ENCODE results near the gene C4A. TPM values are rescaled to one million over a fixed set of nuclear protein-coding genes. Genes with fewer than 3 reads are reported as not detected.

The C4A gene
- total RNA-seq, 1 donor from 2014 or later = 6.8 TPM

DNA sequence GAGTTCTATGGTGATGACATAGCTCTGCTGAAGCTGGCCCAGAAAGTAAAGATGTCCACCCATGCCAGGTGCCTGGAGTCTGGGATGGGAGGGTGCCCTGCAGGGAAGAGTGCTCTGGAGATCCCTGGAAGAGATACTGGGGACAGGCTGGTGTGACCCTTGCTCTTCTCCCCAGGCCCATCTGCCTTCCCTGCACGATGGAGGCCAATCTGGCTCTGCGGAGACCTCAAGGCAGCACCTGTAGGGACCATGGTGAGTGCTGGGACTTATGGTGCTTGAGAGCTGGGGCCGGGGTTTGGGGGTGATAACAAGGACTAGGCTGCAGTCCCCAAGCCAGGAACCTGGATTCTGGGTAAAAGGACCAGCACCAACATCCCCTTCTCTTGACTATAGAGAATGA, 38.1 kb upstream of the C4A start:
- POLR2A ChIA-PET = no interaction called here
- TF ChIP-seq CTCF (IDR thresholded peaks at IDR 0.05) = no peak
- no peak for DNase-seq
- Mint-ChIP-seq H3K9me3 (no peaks in the 10 kb centered on the region), H3K4me1 (no peaks in the 10 kb centered on the region), H3K27ac (no peak overlapping the region), H3K4me3 (no peak overlapping the region), H3K27me3 (peaks cover 23% of the 10 kb centered on the region), H3K36me3 (ENCODE audit: low read depth) (no peaks in the 10 kb centered on the region)
- CTCF ChIA-PET = no interaction called here
- no peak for ATAC-seq (ENCODE audit: low read depth)
- intact Hi-C loops (cut with micrococcal nuclease) = no loop called here

DNA sequence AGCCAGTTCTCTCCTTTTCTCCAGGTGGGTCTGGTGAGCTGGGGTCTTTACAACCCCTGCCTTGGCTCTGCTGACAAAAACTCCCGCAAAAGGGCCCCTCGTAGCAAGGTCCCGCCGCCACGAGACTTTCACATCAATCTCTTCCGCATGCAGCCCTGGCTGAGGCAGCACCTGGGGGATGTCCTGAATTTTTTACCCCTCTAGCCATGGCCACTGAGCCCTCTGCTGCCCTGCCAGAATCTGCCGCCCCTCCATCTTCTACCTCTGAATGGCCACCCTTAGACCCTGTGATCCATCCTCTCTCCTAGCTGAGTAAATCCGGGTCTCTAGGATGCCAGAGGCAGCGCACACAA, 36.7 kb upstream of the C4A start:
- intact Hi-C loops (cut with micrococcal nuclease) = no loop called here
- ChIA-PET POLR2A (no interaction called here), CTCF (no interaction called here)

DNA sequence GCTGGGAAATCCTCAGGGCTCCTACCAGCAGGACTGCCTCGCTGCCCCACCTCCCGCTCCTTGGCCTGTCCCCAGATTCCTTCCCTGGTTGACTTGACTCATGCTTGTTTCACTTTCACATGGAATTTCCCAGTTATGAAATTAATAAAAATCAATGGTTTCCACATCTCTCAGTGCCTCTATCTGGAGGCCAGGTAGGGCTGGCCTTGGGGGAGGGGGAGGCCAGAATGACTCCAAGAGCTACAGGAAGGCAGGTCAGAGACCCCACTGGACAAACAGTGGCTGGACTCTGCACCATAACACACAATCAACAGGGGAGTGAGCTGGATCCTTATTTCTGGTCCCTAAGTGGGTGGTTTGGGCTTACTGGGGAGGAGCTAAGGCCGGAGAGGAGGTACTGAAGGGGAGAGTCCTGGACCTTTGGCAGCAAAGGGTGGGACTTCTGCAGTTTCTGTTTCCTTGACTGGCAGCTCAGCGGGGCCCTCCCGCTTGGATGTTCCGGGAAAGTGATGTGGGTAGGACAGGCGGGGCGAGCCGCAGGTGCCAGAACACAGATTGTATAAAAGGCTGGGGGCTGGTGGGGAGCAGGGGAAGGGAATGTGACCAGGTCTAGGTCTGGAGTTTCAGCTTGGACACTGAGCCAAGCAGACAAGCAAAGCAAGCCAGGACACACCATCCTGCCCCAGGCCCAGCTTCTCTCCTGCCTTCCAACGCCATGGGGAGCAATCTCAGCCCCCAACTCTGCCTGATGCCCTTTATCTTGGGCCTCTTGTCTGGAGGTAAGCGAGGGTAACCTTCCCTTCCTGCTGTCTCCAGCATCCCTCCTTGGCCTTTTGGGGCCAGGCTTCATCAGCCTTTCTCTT, 36.1 kb upstream of the C4A start, which contains the start of gene CFB:
Gene CFB, plus strand, starts transcription at position 589 of the 863 bp plus-strand sequence. Its CDS starts 127 bp downstream, at position 716.
- ChIA-PET POLR2A (no interaction called here), CTCF (no interaction called here)
- intact Hi-C loops (cut with micrococcal nuclease) = no loop called here
- H3K27me3 Mint-ChIP-seq = peaks cover 23% of the 10 kb centered on the region
- no peak for ATAC-seq (ENCODE audit: low read depth)
- no peak within 1 kb of the TSS for H3K27ac Mint-ChIP-seq
- H3K9me3 Mint-ChIP-seq = no peaks in the 10 kb centered on the region
- no peaks in the 10 kb centered on the region for H3K36me3 Mint-ChIP-seq (ENCODE audit: low read depth)
- no peaks in the 10 kb centered on the region for H3K4me1 Mint-ChIP-seq
- no peak within 1 kb of the TSS for H3K4me3 Mint-ChIP-seq
- DNase-seq = no peak
- no peak for TF ChIP-seq CTCF (IDR thresholded peaks at IDR 0.05)

More for the DNA sequence above, 36.7 kb upstream of the C4A start:
- H3K36me3 Mint-ChIP-seq (ENCODE audit: low read depth) = no peaks in the 10 kb centered on the region
- no peaks in the 10 kb centered on the region for H3K9me3 Mint-ChIP-seq
- no peak overlapping the region for H3K4me3 Mint-ChIP-seq
- ATAC-seq (ENCODE audit: low read depth) (no peak), DNase-seq (no peak)
- H3K4me1 Mint-ChIP-seq = no peaks in the 10 kb centered on the region
- TF ChIP-seq CTCF (IDR thresholded peaks at IDR 0.05) = no peak
- H3K27ac Mint-ChIP-seq = no peak overlapping the region
- peaks cover 23% of the 10 kb centered on the region for H3K27me3 Mint-ChIP-seq

- no peak overlapping the region for H3K27ac Mint-ChIP-seq
- intact Hi-C loops (cut with micrococcal nuclease) = no loop called here
- ATAC-seq (ENCODE audit: low read depth) (no peak), DNase-seq (no peak)
- peaks cover 23% of the 10 kb centered on the region for H3K27me3 Mint-ChIP-seq
- H3K9me3 Mint-ChIP-seq = no peaks in the 10 kb centered on the region
- CTCF ChIA-PET = no interaction called here
- no peaks in the 10 kb centered on the region for H3K4me1 Mint-ChIP-seq
- H3K36me3 Mint-ChIP-seq (ENCODE audit: low read depth) = peaks cover 3% of the 10 kb centered on the region
- no peak overlapping the region for H3K4me3 Mint-ChIP-seq
- no peak for TF ChIP-seq CTCF (IDR thresholded peaks at IDR 0.05)
- POLR2A ChIA-PET = no interaction called here
Measured at GRCh38 chr6:31946370-31946885, 35.4 kb upstream of the C4A start.

- ChIA-PET CTCF (no interaction called here), POLR2A (no interaction called here)
- DNase-seq = no peak
- Mint-ChIP-seq H3K4me1 (no peaks in the 10 kb centered on the region), H3K27me3 (peaks cover 21% of the 10 kb centered on the region), H3K9me3 (no peaks in the 10 kb centered on the region), H3K4me3 (no peak overlapping the region), H3K36me3 (ENCODE audit: low read depth) (peaks cover 7% of the 10 kb centered on the region), H3K27ac (no peak overlapping the region)
- no peak for TF ChIP-seq CTCF (IDR thresholded peaks at IDR 0.05)
- intact Hi-C loops (cut with micrococcal nuclease) = no loop called here
- ATAC-seq (ENCODE audit: low read depth) = no peak
Measured at GRCh38 chr6:31947070-31947675, 34.7 kb upstream of the C4A start.
